HepG2 (cell line): Measurements from ENCODE around the gene TFAP2E.

Experiments
- CENPBD1 ChIP-seq: sonication (generic); formaldehyde crosslinking; IDR thresholded peaks from 2 replicates; pipeline ENCODE4 v1.8.0; 2022; ENCODE audit warnings: missing genetic modification reagents, low read depth, mild to moderate bottlenecking, borderline replicate concordance
- CSRNP2 ChIP-seq: sonication (generic); formaldehyde crosslinking; conservative IDR thresholded peaks from 2 replicates; pipeline ENCODE4 v1.8.0; 2022; ENCODE audit warnings: low read depth, missing genetic modification reagents
- EZH2 ChIP-seq: conservative IDR thresholded peaks from 2 replicates; pipeline ENCODE4 v1.6.1; 2012; ENCODE audit warnings: mild to moderate bottlenecking, low read depth, low read length, moderate library complexity
- FOXO1 ChIP-seq: sonication (generic); formaldehyde crosslinking; IDR thresholded peaks from 2 replicates; pipeline ENCODE4 v1.4.0; 2020; ENCODE audit warnings: missing genetic modification reagents
- KDM2A ChIP-seq: sonication (generic); formaldehyde crosslinking; IDR thresholded peaks from 2 replicates; pipeline ENCODE4 v1.4.0; 2020; ENCODE audit warnings: low read depth, missing genetic modification reagents, borderline replicate concordance
- RERE ChIP-seq: IDR thresholded peaks from 2 replicates; pipeline ENCODE4 v1.6.1; 2016; ENCODE audit warnings: low read depth, missing genetic modification reagents, missing compliant biosample characterization
- SMC3 ChIP-seq: IDR thresholded peaks from 2 replicates; pipeline ENCODE4 v1.6.1; 2011; ENCODE audit warnings: low read length, improper control_type of control experiment
- ZNF143 ChIP-seq: sonication (generic); formaldehyde crosslinking; IDR thresholded peaks from 2 replicates; pipeline ENCODE4 v1.4.0; 2020; ENCODE audit warnings: missing genetic modification reagents
- ZNF3 ChIP-seq: IDR thresholded peaks from 2 replicates; pipeline ENCODE4 v1.7.0; 2017; ENCODE audit warnings: inconsistent platforms
- TF ChIP-seq, protein P1 (sequence below): sonication (generic); formaldehyde crosslinking; IDR thresholded peaks from 2 replicates; pipeline ENCODE4 v1.5.0; 2020; ENCODE audit warnings: mild to moderate bottlenecking, missing genetic modification reagents, moderate library complexity
- TF ChIP-seq, protein P2 (sequence below): sonication (generic); formaldehyde crosslinking; conservative IDR thresholded peaks from 2 replicates; pipeline ENCODE4 v1.4.0; 2020; ENCODE audit warnings: missing genetic modification reagents

GRCh38 chr1:35572296-35572695, 818 bp upstream of the TFAP2E start:
- TF ChIP-seq KDM2A (CRISPR knock-in tag): no peak
- TF ChIP-seq, protein P1, sequence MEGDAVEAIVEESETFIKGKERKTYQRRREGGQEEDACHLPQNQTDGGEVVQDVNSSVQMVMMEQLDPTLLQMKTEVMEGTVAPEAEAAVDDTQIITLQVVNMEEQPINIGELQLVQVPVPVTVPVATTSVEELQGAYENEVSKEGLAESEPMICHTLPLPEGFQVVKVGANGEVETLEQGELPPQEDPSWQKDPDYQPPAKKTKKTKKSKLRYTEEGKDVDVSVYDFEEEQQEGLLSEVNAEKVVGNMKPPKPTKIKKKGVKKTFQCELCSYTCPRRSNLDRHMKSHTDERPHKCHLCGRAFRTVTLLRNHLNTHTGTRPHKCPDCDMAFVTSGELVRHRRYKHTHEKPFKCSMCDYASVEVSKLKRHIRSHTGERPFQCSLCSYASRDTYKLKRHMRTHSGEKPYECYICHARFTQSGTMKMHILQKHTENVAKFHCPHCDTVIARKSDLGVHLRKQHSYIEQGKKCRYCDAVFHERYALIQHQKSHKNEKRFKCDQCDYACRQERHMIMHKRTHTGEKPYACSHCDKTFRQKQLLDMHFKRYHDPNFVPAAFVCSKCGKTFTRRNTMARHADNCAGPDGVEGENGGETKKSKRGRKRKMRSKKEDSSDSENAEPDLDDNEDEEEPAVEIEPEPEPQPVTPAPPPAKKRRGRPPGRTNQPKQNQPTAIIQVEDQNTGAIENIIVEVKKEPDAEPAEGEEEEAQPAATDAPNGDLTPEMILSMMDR: no peak
- no peak for TF ChIP-seq CENPBD1 (CRISPR knock-in tag)
- no peak for TF ChIP-seq SMC3
- TF ChIP-seq CSRNP2 (CRISPR knock-in tag): no peak
- TF ChIP-seq, protein P2, sequence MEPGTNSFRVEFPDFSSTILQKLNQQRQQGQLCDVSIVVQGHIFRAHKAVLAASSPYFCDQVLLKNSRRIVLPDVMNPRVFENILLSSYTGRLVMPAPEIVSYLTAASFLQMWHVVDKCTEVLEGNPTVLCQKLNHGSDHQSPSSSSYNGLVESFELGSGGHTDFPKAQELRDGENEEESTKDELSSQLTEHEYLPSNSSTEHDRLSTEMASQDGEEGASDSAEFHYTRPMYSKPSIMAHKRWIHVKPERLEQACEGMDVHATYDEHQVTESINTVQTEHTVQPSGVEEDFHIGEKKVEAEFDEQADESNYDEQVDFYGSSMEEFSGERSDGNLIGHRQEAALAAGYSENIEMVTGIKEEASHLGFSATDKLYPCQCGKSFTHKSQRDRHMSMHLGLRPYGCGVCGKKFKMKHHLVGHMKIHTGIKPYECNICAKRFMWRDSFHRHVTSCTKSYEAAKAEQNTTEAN (CRISPR knock-in tag): no peak
- TF ChIP-seq ZNF143 (CRISPR knock-in tag): no peak
- no peak for TF ChIP-seq EZH2
- no peak for TF ChIP-seq FOXO1
- TF ChIP-seq RERE: no peak
- TF ChIP-seq ZNF3 (CRISPR knock-in tag): no peak
